Effector CD8-positive, alpha-beta T cell (primary cell): Measurements from ENCODE around the gene PTCHD4.

ENCODE experiments used
- DNase-seq: peaks from one replicate; lab custom pipeline; 2025; lab: John Stamatoyannopoulos, UW

Gene PTCHD4

GRCh38 chr6:48099713-48100587, 11.0 kb downstream of the PTCHD4 start:
- DNase-seq = no peak

GRCh38 chr6:48098923-48099322, 12.1 kb downstream of the PTCHD4 start:
- DNase-seq = no peak

DNA sequence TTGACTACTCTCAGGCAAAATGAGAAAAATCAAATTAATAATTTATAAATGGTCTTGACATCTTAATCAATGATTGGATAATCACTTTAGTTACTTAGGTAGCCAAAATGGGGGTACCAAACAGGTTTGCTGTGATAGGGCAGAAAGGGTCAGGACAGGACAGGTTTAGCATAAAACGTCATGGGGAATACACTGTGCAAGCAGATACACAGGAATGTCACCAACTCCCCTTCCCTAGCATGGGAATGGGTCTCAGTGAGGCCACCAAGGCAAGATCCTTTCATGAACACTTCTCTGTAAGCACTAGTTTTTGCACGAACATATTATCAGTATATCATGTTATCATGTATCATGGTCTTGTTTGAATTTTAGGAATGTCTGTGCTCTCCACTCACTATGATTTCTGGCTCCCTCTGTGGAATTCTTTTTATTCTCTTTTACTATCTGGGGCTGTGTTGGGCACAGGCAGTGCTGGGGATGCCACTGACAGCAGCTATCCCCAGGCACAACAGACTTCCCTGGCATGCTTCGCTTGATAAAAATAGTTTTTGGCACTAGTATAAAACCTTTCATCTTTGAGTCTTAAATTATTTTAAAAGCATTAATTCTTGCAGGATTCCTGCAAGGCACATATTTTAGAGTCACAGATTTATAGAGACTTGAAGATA, 18.3 kb downstream of the PTCHD4 start:
- DNase-seq = no peak

GRCh38 chr6:48090546-48090945, 20.5 kb downstream of the PTCHD4 start:
- DNase-seq = no peak

GRCh38 chr6:48087448-48087847, 23.5 kb downstream of the PTCHD4 start:
- DNase-seq = no peak

DNA sequence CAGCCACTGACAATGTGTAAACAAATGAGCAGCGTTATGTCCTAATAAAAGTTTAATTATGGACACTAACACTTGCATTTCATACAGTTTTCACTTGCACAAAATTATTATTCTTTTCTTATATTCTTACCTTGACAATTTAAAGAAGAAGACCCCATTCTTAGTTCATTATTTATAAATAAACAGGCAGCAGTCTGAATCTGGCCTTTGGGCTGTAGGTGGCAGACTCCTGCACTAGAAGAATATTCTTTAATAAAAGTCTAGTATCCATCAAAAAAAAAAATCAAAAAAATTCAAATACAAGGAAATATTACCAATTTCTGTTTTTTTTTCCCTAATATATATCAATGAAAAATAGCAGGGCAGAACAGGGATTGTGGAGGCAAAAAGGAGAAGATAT, 24.8 kb downstream of the PTCHD4 start:
- DNase-seq = no peak

- DNase-seq = no peak
These were observed 25.8 kb downstream of the PTCHD4 start for GRCh38 chr6:48085131-48085741.

- no peak for DNase-seq
These were observed 26.8 kb downstream of the PTCHD4 start for GRCh38 chr6:48084201-48084600.

DNA sequence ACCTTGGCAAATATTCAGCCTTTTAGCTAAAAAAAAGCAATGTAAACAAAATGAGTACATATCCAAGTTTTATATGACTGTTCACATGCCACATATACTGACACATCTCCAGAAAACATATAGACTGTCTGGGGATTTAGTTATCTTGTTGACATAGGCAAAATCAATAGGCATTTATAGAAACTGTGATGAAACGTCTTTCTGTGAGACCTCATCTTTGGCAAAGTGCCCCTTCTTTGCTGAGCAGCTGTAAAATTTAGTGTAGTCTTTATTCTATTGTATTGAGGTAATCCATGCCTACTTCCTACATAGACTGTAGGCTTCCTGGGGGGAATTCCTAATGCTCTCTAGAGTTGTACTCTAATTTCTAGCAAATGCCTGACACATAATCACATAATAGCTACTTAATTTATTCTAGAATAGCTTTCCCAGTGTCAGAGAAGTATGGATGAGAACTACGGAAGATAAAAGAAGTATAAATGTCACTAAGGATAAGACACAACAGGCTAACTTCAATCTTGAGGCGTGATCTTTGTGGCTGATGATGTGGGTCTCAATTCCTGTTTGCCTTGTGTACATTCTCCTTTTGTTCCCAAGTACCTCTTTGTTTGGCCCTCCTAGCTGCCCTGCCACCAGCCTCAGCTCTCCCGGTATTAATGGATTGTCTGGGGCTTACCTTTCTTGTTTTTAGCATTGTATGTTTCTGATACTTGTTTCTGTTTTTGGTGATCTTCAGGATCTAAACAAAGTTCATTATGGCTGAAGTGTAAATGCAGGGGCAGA, 30.6 kb downstream of the PTCHD4 start:
- DNase-seq = no peak

DNA sequence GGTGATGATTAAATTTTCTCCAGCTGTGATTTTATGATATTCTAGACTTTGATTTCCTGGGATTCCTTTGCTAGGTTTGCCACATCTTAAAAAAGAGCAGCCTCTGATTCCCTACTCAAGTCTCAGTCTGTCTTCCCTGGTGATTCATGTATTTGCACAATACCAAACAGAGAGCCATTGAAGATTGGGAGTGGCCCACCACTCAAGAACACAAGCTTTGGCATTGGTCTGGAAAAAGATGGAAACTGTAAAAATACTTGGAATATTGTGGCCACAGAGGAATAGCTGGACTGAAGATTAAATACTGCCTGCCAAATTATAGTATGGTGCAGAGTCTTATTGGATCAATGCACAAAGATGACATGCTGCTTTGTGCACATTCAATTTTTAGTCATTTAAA, 32.9 kb downstream of the PTCHD4 start:
- DNase-seq = no peak

DNA sequence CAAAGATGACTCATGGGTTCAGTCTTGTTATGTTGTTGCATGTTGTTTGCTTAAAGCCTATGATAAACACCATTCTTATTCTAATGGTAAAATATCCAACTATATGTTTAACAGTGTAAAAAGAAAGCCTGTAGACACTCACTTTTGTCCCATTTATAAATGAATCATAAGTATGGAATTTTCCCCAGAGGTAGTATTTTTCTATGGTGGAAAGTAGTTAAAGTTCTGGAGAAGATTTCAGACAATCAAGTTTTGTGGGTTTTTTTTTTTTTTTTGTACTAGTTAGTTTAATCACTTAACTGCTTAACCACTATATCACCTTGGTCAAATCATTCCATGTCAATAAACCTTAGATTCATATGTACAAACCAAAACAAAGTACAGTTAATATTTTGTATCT, 35.8 kb downstream of the PTCHD4 start:
- no peak for DNase-seq

GRCh38 chr6:48073976-48074767, 36.8 kb downstream of the PTCHD4 start:
- DNase-seq = no peak

GRCh38 chr6:48071833-48072232, 39.2 kb downstream of the PTCHD4 start:
- no peak for DNase-seq

- no peak for DNase-seq
These were observed 41.7 kb downstream of the PTCHD4 start for GRCh38 chr6:48069280-48069679.

DNA sequence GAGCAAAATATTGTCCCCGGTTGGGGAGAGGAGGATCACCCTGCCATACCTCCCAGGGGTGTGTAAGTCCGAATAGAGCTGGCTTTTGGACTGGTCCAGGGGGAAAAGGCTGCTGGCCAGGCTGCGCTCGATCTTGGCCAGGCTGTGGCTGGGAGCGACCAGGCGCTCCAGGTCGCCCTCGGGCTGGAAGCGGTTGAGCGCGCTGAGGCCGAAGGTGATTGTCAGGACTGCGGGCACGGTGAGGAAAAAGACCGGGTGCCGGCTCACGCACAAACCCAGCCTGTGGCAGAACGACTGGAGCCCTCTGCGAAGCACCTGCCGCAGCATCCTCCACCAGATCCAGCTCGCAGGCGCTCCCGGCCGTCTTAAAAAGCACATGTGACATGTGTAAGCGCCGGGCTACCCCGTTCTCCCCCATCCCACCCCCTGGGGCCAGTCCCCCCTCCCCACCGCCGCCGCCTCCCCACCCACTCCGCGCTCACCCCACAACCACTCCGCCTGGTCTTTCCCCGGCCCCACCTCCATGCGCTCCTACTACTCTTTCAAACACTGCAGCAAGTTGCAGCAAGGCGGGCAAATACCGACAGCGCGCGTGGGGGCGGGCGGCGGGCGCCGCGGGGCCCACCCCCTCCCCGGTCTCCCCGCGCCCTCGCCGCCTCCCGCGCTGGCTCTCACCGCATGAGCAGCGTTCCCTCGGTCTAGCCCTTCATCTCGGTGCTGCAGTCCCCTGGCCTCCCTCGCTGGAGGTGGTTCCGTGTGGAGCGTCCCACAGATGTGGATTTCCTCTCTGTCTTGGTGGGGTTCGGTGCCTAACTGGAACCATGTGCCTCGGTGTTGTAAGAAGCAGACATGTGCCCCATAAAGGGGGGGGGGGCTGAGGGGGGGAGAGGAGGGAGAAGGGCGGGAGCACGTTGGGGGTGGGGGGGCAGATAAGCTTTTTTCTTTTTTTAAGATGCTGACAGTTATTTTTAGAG, 42.4 kb downstream of the PTCHD4 start:
- no peak for DNase-seq

DNA sequence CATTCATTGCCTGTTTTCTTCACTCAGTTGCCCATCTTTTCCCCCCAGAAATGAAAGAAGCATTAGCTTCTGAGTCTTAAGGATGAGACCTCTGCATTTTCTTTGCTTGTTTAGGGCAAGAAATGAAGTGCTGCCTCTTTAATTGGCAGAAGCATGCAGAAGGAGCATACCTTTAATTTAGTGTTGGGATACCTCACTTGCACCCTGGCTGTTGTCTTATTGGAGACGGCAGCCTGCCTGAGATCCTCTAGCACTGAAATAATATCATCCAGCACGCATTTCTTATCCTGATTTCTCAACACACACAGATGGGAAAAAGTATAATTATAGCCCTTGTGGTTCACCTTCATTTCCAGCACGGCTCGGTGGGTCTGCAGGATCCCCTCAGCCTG, 43.1 kb downstream of the PTCHD4 start:
- no peak for DNase-seq

DNA sequence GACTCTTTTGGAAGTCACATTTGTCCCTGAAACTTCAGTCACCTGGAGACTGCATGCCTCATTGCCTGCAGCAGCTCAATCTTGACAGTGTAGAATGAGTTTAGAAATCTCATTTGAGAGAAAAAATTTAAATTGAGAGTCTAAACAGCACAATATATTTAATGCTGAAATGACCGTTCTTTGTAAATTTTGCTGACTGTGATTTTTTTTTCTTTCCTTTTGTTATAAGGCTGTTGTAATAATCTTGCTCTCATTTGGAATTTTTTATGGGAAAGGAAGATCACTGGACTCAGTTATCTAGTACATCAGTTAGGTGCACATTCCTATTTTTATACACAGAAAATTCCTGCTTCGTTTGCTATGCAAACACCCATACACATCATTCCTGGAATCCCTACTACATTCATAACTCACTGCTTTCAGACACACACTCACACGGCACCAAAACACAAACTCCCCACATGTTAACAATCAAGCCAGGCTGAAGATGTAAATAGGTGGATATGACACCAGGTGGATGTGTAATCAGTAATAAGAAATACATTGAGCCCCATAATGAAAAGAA, 43.8 kb downstream of the PTCHD4 start:
- DNase-seq = no peak

DNA sequence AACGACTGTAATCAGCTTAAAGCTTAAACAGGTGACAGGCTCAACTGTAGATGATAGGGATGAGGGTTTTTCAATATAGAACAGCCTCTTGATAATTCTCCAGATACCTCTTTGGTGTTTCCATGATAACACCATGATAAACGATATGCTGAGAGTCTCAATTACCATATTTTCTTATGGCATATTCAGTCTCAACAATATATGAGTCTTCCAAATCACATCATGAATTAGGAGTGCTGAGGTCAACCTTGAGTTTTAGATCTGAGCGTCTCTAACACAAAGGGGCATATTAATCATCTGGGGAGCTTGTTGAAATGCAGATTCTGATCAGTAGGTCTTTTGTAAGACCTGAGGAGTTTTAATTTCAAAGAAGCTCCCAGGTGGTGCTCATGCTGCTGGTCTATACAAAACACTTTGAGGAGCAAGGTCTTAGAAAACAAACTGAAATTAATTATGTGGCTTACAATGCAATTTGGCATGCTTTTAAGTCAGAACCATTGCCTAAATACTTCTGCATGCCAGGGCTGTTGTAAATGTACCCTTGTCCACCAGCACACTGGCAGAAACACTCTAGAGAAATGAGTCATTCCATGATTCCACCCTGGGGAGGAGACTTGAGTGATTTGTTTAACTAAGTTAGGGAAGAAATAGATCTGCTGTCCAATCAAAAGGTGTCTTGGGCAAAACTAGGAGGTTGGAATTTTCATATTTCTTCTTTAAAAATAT, 49.6 kb downstream of the PTCHD4 start:
- no peak for DNase-seq
